Left ventricle myocardium superior (tissue), 1 donor: ENCODE data around the gene NACAD. TPM values are rescaled to one million over a fixed set of nuclear protein-coding genes. Genes with fewer than 3 reads are reported as not detected.

Experiments
- ATAC-seq: fragments of 200-7000 bp; cut with Tn5 transposase; one replicate; pipeline ENCODE4 v1.9.1; 2020; ENCODE audit warnings: mild to moderate bottlenecking, moderate library complexity
- DNase-seq: peaks from one replicate; pipeline ENCODE4 v3.0.0-alpha.2; 2020
- intact Hi-C: fragments of 100-400 bp; cut with micrococcal nuclease; formaldehyde crosslinking; loops from one replicate; pipeline ENCODE4 v1.11.0; 2022
- long read RNA-seq: library from polyadenylated mRNA; unstranded; transcript quantifications from one replicate; pipeline ENCODE4 v2.0.0, GENCODE V29; 2021
- total RNA-seq: library from RNA; stranded (reverse); fragmentation: NEBNext Ultra II Directional; extraction: Animal tissue kit (Norgen Biotek cat#: 25700); gene quantifications from one replicate; pipeline ENCODE4 v1.2.1, GENCODE V29; 2021
- donor health status: DM: no; HTN: yes; CAD: no; lungs with severe emphysema.

Gene NACAD, protein sequence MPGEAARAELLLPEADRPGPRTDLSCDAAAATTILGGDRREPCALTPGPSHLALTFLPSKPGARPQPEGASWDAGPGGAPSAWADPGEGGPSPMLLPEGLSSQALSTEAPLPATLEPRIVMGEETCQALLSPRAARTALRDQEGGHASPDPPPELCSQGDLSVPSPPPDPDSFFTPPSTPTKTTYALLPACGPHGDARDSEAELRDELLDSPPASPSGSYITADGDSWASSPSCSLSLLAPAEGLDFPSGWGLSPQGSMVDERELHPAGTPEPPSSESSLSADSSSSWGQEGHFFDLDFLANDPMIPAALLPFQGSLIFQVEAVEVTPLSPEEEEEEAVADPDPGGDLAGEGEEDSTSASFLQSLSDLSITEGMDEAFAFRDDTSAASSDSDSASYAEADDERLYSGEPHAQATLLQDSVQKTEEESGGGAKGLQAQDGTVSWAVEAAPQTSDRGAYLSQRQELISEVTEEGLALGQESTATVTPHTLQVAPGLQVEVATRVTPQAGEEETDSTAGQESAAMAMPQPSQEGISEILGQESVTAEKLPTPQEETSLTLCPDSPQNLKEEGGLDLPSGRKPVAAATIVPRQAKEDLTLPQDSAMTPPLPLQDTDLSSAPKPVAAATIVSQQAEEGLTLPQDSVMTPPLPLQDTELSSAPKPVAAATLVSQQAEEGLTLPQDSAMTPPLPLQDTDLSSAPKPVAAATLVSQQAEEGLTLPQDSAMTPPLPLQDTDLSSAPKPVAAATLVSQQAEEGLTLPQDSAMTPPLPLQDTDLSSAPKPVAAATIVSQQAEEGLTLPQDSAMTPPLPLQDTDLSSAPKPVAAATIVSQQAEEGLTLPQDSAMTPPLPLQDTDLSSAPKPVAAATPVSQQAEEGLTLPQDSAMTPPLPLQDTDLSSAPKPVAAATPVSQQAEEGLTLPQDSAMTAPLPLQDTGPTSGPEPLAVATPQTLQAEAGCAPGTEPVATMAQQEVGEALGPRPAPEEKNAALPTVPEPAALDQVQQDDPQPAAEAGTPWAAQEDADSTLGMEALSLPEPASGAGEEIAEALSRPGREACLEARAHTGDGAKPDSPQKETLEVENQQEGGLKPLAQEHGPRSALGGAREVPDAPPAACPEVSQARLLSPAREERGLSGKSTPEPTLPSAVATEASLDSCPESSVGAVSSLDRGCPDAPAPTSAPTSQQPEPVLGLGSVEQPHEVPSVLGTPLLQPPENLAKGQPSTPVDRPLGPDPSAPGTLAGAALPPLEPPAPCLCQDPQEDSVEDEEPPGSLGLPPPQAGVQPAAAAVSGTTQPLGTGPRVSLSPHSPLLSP (N-terminal part only)
- total RNA-seq: 3.5 TPM
- long read RNA-seq, partial matches to known transcripts: 3 of 4 reads
- long read RNA-seq, other reads (novel, unspliced or antisense): 1 of 4 reads

DNA sequence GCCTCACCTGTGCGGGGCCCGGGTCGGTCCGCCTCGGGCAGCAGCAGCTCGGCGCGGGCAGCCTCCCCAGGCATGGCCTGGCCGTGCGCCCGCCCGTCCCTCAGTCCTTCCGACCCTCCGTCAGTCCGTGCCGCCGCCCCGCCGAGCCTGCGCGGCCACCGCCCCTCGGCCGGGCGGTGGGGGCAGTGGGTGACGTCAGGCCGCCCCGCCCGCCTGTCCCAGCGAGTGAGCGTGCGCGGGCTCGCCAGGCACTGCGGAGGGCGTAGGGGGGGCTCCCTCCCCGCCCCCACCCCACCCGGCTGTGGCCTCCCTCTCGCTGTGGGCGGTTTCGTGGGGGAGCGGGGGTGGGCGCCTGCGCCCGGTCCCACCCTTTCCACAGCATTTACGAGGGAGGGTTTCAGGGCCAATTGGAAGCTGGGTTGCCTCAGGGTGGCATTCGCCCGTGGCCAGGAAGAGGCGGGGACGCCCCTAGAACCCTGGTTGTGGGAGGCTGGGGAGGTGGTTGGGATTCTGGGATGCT lies at the start of gene NACAD:
Gene NACAD (minus strand): TSS at position 149 of the 520 bp plus-strand sequence. CDS start 75 bp downstream, at position 74.
- DNase-seq: peak; percentile 79
- peak; percentile 92 for ATAC-seq
- intact Hi-C loops: no loop called here

DNA sequence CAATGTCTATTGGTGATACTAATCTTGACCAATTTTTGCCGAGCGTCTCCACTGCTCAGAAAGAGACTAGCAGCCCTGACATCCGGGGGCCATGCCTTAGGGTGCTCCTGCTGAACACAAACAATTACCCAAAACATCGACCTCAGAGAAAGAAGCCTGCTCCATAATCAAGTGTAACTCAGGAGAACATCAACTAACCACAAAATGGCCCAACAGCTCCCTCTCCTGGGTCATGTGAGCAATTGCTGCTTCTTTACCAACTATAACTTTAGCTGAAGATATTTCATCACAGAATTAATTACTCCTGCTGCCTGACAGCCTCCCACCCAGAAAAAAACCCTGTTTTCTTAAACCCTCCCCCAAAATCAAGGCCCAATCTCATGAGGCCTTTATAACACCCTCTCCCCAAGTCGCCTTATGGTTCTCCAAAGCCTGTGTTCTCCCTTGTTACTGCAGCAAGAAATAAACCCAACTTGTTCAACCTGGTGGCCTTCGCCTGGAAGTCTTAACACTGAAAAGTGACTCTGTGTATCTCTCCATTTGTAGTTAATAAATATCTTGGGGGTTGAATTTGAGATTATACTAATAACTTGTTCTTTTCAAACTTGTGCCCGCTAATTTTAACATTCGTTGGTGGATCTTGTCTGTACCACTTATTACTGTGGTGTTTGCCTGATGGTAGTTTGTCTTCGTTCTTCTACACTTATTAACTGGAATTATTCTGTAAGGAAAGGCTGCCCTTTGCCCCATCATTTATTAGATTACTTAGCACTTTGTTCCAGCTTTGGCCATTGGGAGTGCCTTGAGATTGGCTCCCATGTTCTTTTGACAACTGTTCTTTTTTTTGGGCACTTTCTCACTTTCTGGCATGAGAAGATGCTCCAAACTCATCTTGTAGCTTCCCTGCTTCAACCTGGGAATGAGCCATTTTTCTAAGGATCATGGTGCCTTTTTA lies 47.6 kb upstream of the NACAD start:
- no peak for DNase-seq
- intact Hi-C loops: no loop called here

DNA sequence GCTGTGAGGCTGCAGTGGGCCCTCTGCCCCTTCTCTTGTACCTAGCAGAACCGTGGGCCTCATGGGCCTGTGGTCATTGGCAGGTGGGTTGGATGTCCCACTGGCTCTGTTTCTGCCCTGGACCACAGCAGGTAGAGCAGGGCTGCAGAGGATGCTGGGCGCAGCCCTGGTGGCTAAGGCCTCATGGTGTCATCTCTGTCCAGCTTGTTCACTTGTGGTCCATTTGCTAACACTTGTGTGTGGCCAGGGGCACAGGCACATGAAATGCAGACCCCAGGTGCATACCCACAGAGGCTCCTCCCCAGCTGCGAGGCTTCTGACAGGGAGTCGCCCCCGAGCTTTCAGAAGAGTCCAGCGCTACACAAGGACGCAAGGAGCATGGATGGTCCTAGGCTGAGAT lies 45.1 kb upstream of the NACAD start:
- ATAC-seq (no peak), DNase-seq (no peak)
- intact Hi-C loops: no loop called here

More for the DNA sequence above, 47.6 kb upstream of the NACAD start:
- peak; percentile 82 for ATAC-seq

DNA sequence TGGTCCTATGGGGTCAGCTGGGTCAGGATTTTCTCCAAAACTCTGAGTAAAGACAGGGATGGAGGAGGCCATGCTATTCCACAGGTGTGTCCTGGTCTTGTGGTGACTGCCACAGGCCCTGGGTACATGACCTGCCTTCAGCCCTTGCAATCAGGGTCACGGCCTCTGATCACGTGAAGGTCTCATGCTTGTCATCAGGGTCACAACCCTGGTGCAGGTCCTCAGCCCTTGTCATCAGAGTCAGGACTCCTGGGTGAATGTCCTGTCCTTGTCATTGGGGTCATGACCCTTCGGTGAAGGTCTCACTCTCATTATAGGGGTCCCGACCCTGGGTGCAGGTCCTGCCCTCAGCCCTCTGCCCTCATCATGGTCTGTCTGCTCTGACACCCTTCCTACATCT lies 44.6 kb upstream of the NACAD start:
- intact Hi-C loops: no loop called here
- DNase-seq (no peak), ATAC-seq (no peak)

GRCh38 chr7:45132708-45133320 lies 44.0 kb upstream of the NACAD start:
- intact Hi-C loops: no loop called here
- DNase-seq: no peak

DNA sequence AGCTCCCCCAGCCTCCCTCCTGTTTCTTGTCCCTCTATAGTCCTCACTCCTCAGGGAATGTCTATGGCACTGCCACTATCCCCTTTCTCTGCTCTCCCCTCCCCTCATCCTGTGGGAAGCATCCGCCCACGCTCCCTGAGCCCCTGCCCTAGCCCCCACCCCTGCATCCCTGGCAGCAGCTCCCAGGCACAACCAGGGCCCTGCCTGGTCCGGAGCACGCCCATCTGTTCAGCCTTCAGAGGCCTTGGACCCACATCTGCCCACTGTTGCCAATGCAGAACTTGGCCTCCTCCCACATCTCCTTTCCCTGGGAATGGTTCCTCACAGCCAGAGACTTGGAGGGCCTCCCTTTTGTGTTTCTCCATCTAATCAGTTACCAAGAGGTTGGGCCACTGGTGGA lies 43.1 kb upstream of the NACAD start:
- ATAC-seq (no peak), DNase-seq (no peak)
- intact Hi-C loops: no loop called here

More at GRCh38 chr7:45132708-45133320, 44.0 kb upstream of the NACAD start:
- no peak for ATAC-seq

GRCh38 chr7:45130910-45131309 lies 42.1 kb upstream of the NACAD start:
- DNase-seq: no peak
- no peak for ATAC-seq
- intact Hi-C loops: no loop called here

DNA sequence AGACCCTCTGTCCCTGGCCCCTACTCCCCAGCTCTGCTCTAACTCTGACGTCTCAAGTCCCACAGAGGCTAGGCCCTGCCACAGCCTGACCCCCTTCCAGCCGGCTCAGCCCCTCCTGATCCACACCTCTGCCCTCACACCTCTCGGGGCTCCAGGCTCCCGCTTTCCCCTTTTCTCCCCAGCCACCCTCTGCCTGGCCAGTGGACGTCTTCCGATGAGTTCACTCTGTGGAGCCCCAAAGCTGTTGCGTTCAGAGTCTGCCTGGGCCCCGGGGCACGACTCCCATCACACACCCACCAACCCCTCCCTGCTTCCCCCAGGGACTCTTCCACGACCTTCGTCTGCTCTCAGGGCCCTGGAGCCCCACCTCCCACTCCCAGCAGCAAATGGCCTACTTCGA lies 41.1 kb upstream of the NACAD start:
- DNase-seq (no peak), ATAC-seq (no peak)
- intact Hi-C loops: no loop called here

- intact Hi-C loops: no loop called here
- no peak for ATAC-seq
- DNase-seq: no peak
Measured at GRCh38 chr7:45129181-45129800, 40.5 kb upstream of the NACAD start.

- no peak for DNase-seq
- ATAC-seq: no peak
- intact Hi-C loops: no loop called here
Measured at GRCh38 chr7:45126920-45127319, 38.2 kb upstream of the NACAD start.

DNA sequence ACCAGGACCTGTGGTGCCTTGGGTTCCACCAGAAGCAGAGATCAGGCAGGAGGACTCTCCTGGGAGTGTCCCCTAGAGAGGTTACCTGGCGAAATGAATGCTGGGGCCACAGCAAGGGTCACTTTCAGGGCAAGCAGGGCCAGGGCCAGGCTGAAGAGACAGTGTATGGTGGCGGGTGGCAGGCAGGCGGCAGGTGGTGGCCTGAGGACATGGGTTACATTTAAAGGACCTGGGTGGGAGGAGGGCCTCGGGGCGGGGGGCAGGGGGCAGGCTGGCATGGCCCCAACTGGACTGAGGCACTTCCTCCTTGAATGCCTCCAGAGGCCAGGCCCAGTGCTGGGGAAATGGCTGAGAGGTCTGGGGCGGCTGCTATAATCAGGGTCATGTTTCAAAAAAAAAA lies 37.4 kb upstream of the NACAD start:
- ATAC-seq (no peak), DNase-seq (no peak)
- intact Hi-C loops: no loop called here

- intact Hi-C loops: no loop called here
- ATAC-seq (no peak), DNase-seq (no peak)
Measured at GRCh38 chr7:45125193-45125904, 36.6 kb upstream of the NACAD start.

- no peak for DNase-seq
- no peak for ATAC-seq
- intact Hi-C loops: no loop called here
Measured at GRCh38 chr7:45123913-45124710, 35.3 kb upstream of the NACAD start.

DNA sequence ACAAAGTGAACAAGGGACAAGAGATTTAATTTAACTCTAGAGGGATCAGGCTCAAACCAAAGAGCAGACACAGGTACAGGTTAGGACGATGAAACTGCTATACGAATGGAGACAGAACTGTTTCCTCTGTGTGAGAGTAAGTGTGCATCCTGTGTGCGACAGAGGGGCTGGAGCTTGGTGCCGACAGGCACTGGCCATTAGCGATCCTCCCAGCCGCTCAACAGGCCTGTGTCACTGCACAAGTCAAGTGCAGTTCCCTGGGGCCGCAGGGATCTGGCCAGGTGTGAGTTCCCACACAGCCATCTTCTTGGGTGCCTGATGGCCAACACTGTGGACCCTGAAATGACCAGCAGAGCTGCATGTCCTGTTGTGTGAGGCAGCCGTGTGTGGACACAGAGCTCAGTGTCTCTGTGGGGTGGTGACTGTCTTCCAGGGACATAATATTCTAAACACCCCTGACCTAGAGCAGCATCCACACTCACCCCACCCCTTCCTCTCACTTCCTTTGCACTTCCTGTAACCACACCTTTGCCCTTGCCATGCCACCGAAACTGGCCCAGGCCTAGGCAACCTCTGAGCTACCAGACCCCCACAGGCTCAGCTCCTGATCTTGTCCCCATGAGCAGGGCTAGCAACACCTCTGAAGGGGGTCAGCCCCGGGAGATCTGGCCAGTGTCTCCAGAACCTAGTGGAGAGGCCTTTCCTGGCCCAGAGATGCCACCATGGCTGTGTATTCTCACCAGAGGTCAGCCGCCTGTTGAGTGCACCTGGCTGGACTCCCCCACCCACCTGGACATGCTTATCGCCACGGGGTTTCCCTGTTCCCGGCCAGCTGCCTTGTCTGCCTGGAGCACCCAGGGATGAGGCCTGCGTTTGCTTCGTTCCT lies 34.4 kb upstream of the NACAD start:
- no peak for ATAC-seq

GRCh38 chr7:45119550-45119949 lies 30.8 kb upstream of the NACAD start:
- ATAC-seq: no peak
- intact Hi-C loops: loop anchor here (10.0 kb wide), 1 partner anchor 135 kb away; no protein-coding TSS in a partner anchor
- no peak for DNase-seq

More for the DNA sequence above, 34.4 kb upstream of the NACAD start:
- DNase-seq: no peak
- intact Hi-C loops: no loop called here
